Activated naive CD8-positive, alpha-beta T cell (primary cell): ENCODE data around the gene GALNT15.

Experiments
- H3K27ac Mint-ChIP-seq: one replicate; pipeline ENCODE4 v1.8.0; 2021; ENCODE audit warnings: mixed read lengths
- H3K27me3 Mint-ChIP-seq: one replicate; pipeline ENCODE4 v1.8.0; 2021; ENCODE audit warnings: mixed read lengths
- H3K36me3 Mint-ChIP-seq: one replicate; pipeline ENCODE4 v1.8.0; 2021; ENCODE audit warnings: mixed read lengths
- H3K4me1 Mint-ChIP-seq: one replicate; pipeline ENCODE4 v1.8.0; 2021; ENCODE audit warnings: low read depth, mixed read lengths
- H3K4me3 Mint-ChIP-seq: one replicate; pipeline ENCODE4 v1.8.0; 2021; ENCODE audit warnings: mild to moderate bottlenecking, mixed read lengths
- H3K9me3 Mint-ChIP-seq: one replicate; pipeline ENCODE4 v1.8.0; 2021; ENCODE audit warnings: low read depth, mixed read lengths

Gene GALNT15

GRCh38 chr3:16280671-16281070, 106.2 kb downstream of the GALNT15 start:
- Mint-ChIP-seq H3K9me3 (no peaks in the 10 kb centered on the region), H3K36me3 (peaks cover 28% of the 10 kb centered on the region), H3K4me1 (peaks cover 24% of the 10 kb centered on the region), H3K4me3 (no peak overlapping the region), H3K27me3 (no peaks in the 10 kb centered on the region), H3K27ac (no peak overlapping the region)
